H1 (cell line): ENCODE results near the gene SLC22A31.

ENCODE experiments used
- CHD1 ChIP-seq: IDR thresholded peaks from 2 replicates; pipeline ENCODE4 v1.6.1; 2012; ENCODE audit warnings: low read depth, low read length, improper control_type of control experiment
- EGR1 ChIP-seq: IDR thresholded peaks from 2 replicates; pipeline ENCODE4 v1.6.1; 2011; ENCODE audit warnings: low read depth, low read length, borderline replicate concordance
- MAFK ChIP-seq: IDR thresholded peaks from 2 replicates; pipeline ENCODE4 v1.6.1; 2012; ENCODE audit warnings: low read depth, mild to moderate bottlenecking, improper control_type of control experiment, low read length
- POLR2A ChIP-seq, 2 experiments: IDR thresholded peaks; 1 replicate in 1 of 2; 2 replicates in 1 of 2; pipeline ENCODE4 v1.6.1; 2011; ENCODE audit warnings: low read depth in 2 of 2, low read length in 2 of 2, mild to moderate bottlenecking in 2 of 2; ENCODE audit errors: control extremely low read depth in 1 of 2
- SP2 ChIP-seq: IDR thresholded peaks from 2 replicates; pipeline ENCODE4 v1.6.1; 2012; ENCODE audit warnings: mild to moderate bottlenecking, low read length, inconsistent platforms

DNA sequence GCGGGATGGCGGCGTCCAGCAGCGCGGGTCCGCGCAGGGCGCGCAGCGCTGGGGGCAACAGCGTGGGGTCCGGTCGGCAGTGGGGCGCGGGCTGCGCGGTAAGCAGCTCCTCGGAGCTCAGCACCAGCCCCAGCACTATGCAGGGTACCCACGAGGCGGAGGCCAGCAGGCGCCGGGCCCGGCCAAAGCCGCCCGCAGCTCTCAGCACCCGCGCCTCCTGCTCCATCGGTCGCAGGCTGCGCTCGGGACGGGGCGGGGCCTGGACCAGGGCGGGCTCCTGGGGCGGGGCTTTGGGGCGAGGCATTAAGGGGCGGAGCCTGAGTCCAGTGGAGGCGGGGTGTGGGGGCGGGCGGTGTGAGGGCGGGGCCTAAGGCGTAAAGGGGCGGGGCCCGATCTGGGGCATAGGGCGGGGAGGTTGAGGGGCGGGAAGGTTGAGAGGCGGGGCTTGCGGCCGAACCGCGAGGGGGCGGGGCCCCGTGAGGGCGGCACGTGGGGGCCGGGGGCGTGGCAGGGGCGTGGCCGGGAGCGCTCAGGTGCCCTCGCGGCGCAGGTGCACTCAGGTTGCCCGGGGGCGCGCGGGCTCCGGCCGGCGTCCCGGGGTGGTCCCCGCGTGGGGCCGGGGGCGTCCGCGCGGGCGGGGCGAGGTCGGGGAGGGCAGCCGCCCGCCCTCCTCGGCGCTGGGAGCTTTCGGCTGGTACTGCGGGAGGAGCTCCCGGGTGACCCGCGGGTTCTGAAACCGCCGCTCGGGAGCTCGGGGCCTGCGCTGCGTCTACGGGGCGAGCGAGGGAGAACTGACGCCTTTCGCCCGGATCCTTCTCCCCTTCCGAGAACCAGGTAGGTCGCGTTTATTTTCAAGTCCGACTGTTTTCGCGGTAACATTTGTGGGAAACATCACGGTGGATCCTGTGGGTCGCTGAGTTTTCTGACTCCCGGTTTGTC lies 1.4 kb upstream of the SLC22A31 start:
- TF ChIP-seq POLR2A (IDR thresholded peaks at IDR 0.05; ENCODE audit: control extremely low read depth in 1 of 2, low read depth in 2 of 2, low read length in 2 of 2) (no peak), EGR1 (no peak), MAFK (no peak), CHD1 (no peak), SP2 (no peak)
